Measurements from ENCODE around the gene LMOD3.

LMOD3 gene

GRCh38 chr3:69122403-69122802 is at the start of gene LMOD3:
Gene LMOD3 (minus strand): TSS chr3:69122595. CDS start chr3:69122386, 209 bp downstream.
- DNase-seq (ENCODE audit: low spot score) = no peak

GRCh38 chr3:69172058-69172457 is 49.7 kb upstream of the LMOD3 start:
- DNase-seq (ENCODE audit: low spot score) = no peak

- DNase-seq (ENCODE audit: low spot score) = no peak
Observed at GRCh38 chr3:69166446-69166845, 44.1 kb upstream of the LMOD3 start.

GRCh38 chr3:69165744-69166143 is 43.3 kb upstream of the LMOD3 start:
- DNase-seq (ENCODE audit: low spot score) = no peak

GRCh38 chr3:69164296-69164695 is 41.9 kb upstream of the LMOD3 start:
- no peak for DNase-seq (ENCODE audit: low spot score)

- DNase-seq (ENCODE audit: low spot score) = no peak
Observed at GRCh38 chr3:69162308-69162980, 40.0 kb upstream of the LMOD3 start.

GRCh38 chr3:69161587-69162307 is 39.4 kb upstream of the LMOD3 start:
- peak; percentile 74 for DNase-seq (ENCODE audit: low spot score)

- DNase-seq (ENCODE audit: low spot score) = no peak
Observed at GRCh38 chr3:69160525-69160924, 38.1 kb upstream of the LMOD3 start.

- no peak for DNase-seq (ENCODE audit: low spot score)
Observed at GRCh38 chr3:69160107-69160506, 37.7 kb upstream of the LMOD3 start.

- no peak for DNase-seq (ENCODE audit: low spot score)
Observed at GRCh38 chr3:69149586-69149985, 27.2 kb upstream of the LMOD3 start.

GRCh38 chr3:69145688-69146087 is 23.3 kb upstream of the LMOD3 start:
- no peak for DNase-seq (ENCODE audit: low spot score)

GRCh38 chr3:69144631-69145245 is 22.3 kb upstream of the LMOD3 start:
- DNase-seq (ENCODE audit: low spot score) = no peak

GRCh38 chr3:69143612-69144011 is 21.2 kb upstream of the LMOD3 start:
- no peak for DNase-seq (ENCODE audit: low spot score)

- DNase-seq (ENCODE audit: low spot score) = no peak
Observed at GRCh38 chr3:69142797-69143454, 20.5 kb upstream of the LMOD3 start.

GRCh38 chr3:69142090-69142489 is 19.7 kb upstream of the LMOD3 start:
- no peak for DNase-seq (ENCODE audit: low spot score)

- no peak for DNase-seq (ENCODE audit: low spot score)
Observed at GRCh38 chr3:69141313-69141712, 18.9 kb upstream of the LMOD3 start.

GRCh38 chr3:69137412-69137811 is 15.0 kb upstream of the LMOD3 start:
- no peak for DNase-seq (ENCODE audit: low spot score)

GRCh38 chr3:69137005-69137404 is 14.6 kb upstream of the LMOD3 start:
- DNase-seq (ENCODE audit: low spot score) = no peak

GRCh38 chr3:69130689-69131088 is 8.3 kb upstream of the LMOD3 start:
- no peak for DNase-seq (ENCODE audit: low spot score)

GRCh38 chr3:69129531-69129930 is 7.1 kb upstream of the LMOD3 start:
- DNase-seq (ENCODE audit: low spot score) = no peak

GRCh38 chr3:69128509-69128908 is 6.1 kb upstream of the LMOD3 start:
- DNase-seq (ENCODE audit: low spot score) = no peak

- no peak for DNase-seq (ENCODE audit: low spot score)
Observed at GRCh38 chr3:69126999-69127398, 4.6 kb upstream of the LMOD3 start.

- no peak for DNase-seq (ENCODE audit: low spot score)
Observed at GRCh38 chr3:69126216-69126615, 3.8 kb upstream of the LMOD3 start.
